ENCODE data around the gene CRYBG1. TPM values are rescaled to one million over a fixed set of nuclear protein-coding genes. Genes with fewer than 3 reads are reported as not detected.

Gene CRYBG1
- total and polyA plus RNA-seq, 2 of the 13 experiments (the other 11 are each of a cell fraction or from before 2014, with no cell fraction given): 10.1 to 21.9 TPM

GRCh38 chr6:106536851-106537250 lies 176.3 kb downstream of the CRYBG1 start:
- intact Hi-C loops (cut with micrococcal nuclease; ENCODE audit: unreplicated experiment): no loop called here
- ChIA-PET POLR2A (no interaction called here), CTCF (ENCODE audit: low intra/inter-chr PET ratio, low total read pairs) (no interaction called here)
- no peak overlapping the region for H3K27ac ChIP-seq (ENCODE audit: extremely low read length, insufficient read depth, low read length)
- FAIRE-seq (no peak), ATAC-seq (no peak), DNase-seq (ENCODE audit: low spot score) (no peak)
- H3K27me3 ChIP-seq (ENCODE audit: control insufficient read depth in 1 of 2, insufficient read depth in 2 of 2, low read length in 2 of 2): no peaks in the 10 kb centered on the region
- H3K36me3 ChIP-seq (replicated peaks in 1 of 2; ENCODE audit: control insufficient read depth in 1 of 2, insufficient read depth in 2 of 2, low read length in 2 of 2): peaks cover 7 to 17% of the 10 kb centered on the region in 2 experiments; a peak in 4 of 5 replicates
- no peaks in the 10 kb centered on the region for H3K79me2 ChIP-seq (ENCODE audit: insufficient read depth, low read length)
- WGBS (ENCODE audit: low lambda C conversion rate): 93% methylated on average over 2 of the region's 2 CpGs
- BruUV-seq (replicated peaks): no TSS peak
- H3K9me3 ChIP-seq (ENCODE audit: low read length): no peaks in the 10 kb centered on the region
- H3K9ac ChIP-seq (ENCODE audit: insufficient read depth, low read depth, low read length): no peak overlapping the region
- peaks cover 29% of the 10 kb centered on the region for H3K4me1 ChIP-seq (ENCODE audit: insufficient read depth, low read length)
- TF ChIP-seq MTF1 (CRISPR knock-in tag; IDR thresholded peaks at IDR 0.05) (no peak), NCOA1 (CRISPR knock-in tag; IDR thresholded peaks at IDR 0.05) (no peak)
- H3K4me2 ChIP-seq (ENCODE audit: low read depth, low read length): no peak overlapping the region
- H3K4me3 ChIP-seq (replicated peaks in 1 of 3; ENCODE audit: insufficient read depth in 1 of 3, low read depth in 2 of 3, low read length in 3 of 3): no peak overlapping the region
- no peak overlapping the region for H2AFZ ChIP-seq (ENCODE audit: low read length)
- in situ Hi-C loops (cut with HindIII; ENCODE audit: extremely low pct_ligation_motif_present, low pct_unique_long_range_greater_than_20kb): no loop called here
- no peaks in the 10 kb centered on the region for H4K20me1 ChIP-seq (ENCODE audit: insufficient read depth, low read length)

- Histone ChIP-seq H3K4me3 (replicated peaks in 1 of 3; ENCODE audit: insufficient read depth in 1 of 3, low read depth in 2 of 3, low read length in 3 of 3) (no peak overlapping the region), H3K4me1 (ENCODE audit: insufficient read depth, low read length) (peaks cover 32% of the 10 kb centered on the region), H2AFZ (ENCODE audit: low read length) (no peak overlapping the region), H3K27ac (ENCODE audit: extremely low read length, insufficient read depth, low read length) (no peak overlapping the region), H3K79me2 (ENCODE audit: insufficient read depth, low read length) (no peaks in the 10 kb centered on the region), H3K9me3 (ENCODE audit: low read length) (no peaks in the 10 kb centered on the region), H3K4me2 (ENCODE audit: low read depth, low read length) (no peak overlapping the region), H3K36me3 (replicated peaks in 1 of 2; ENCODE audit: control insufficient read depth in 1 of 2, insufficient read depth in 2 of 2, low read length in 2 of 2) (peaks cover 7 to 16% of the 10 kb centered on the region in 2 experiments; a peak in 4 of 5 replicates), H3K9ac (ENCODE audit: insufficient read depth, low read depth, low read length) (no peak overlapping the region), H4K20me1 (ENCODE audit: insufficient read depth, low read length) (no peaks in the 10 kb centered on the region), H3K27me3 (ENCODE audit: control insufficient read depth in 1 of 2, insufficient read depth in 2 of 2, low read length in 2 of 2) (no peaks in the 10 kb centered on the region)
- in situ Hi-C loops (cut with HindIII; ENCODE audit: extremely low pct_ligation_motif_present, low pct_unique_long_range_greater_than_20kb) (no loop called here), intact Hi-C loops (cut with micrococcal nuclease; ENCODE audit: unreplicated experiment) (no loop called here)
- ATAC-seq: no peak
- POLR2A ChIA-PET: no interaction called here
- no peak for DNase-seq (ENCODE audit: low spot score)
- TF ChIP-seq ZNF746 (CRISPR knock-in tag; IDR thresholded peaks at IDR 0.05) (no peak), ZNF382 (CRISPR knock-in tag; IDR thresholded peaks at IDR 0.05; ENCODE audit: borderline replicate concordance) (no peak), HNRNPUL1 (IDR thresholded peaks at IDR 0.05; ENCODE audit: low read depth, low read length) (no peak), RELA (CRISPR knock-in tag; IDR thresholded peaks at IDR 0.05) (no peak), CC2D1A (CRISPR knock-in tag; IDR thresholded peaks at IDR 0.05) (no peak), RXRB (CRISPR knock-in tag; IDR thresholded peaks at IDR 0.05; ENCODE audit: borderline replicate concordance) (no peak), LBX2 (CRISPR knock-in tag; IDR thresholded peaks at IDR 0.05; ENCODE audit: borderline replicate concordance) (no peak), EP300 (IDR thresholded peaks at IDR 0.05; ENCODE audit: low read depth in 2 of 2, low read length in 2 of 2) (no peak), EP300 (CRISPR knock-in tag; IDR thresholded peaks at IDR 0.05; ENCODE audit: borderline replicate concordance) (no peak), MAFF (IDR thresholded peaks at IDR 0.05; ENCODE audit: low read depth, low read length) (no peak), ZBTB7B (CRISPR knock-in tag; IDR thresholded peaks at IDR 0.05) (no peak), STAG1 (CRISPR knock-in tag; IDR thresholded peaks at IDR 0.05) (no peak), ZNF567 (CRISPR knock-in tag; IDR thresholded peaks at IDR 0.05; ENCODE audit: borderline replicate concordance) (no peak), SNAI1 (CRISPR knock-in tag; IDR thresholded peaks at IDR 0.05; ENCODE audit: borderline replicate concordance) (no peak), ZMAT5 (CRISPR knock-in tag; IDR thresholded peaks at IDR 0.05; ENCODE audit: borderline replicate concordance, low read depth) (no peak)
- WGBS (ENCODE audit: low lambda C conversion rate): 84% methylated on average over 8 of the region's 8 CpGs
- no TSS peak for BruUV-seq (replicated peaks)
- CTCF ChIA-PET (ENCODE audit: low intra/inter-chr PET ratio, low total read pairs): no interaction called here
- FAIRE-seq: no peak
These were observed 177.1 kb downstream of the CRYBG1 start for GRCh38 chr6:106537662-106538061.
